ENCODE measurements around the gene RALGPS1. TPM values are rescaled to one million over a fixed set of nuclear protein-coding genes. Genes with fewer than 3 reads are reported as not detected.
A peak's percentile ranks its signal among the peaks of the same experiment; 100 is the strongest.

RALGPS1 gene
- total RNA-seq, 1 experiment from 2014 or later: 18.6 TPM

GRCh38 chr9:126915281-126915816 is 767 bp downstream of the RALGPS1 start:
- no peak overlapping the region for H3K23ac ChIP-seq (ENCODE audit: insufficient read length, low read depth, low read length)
- no peaks in the 10 kb centered on the region for H3K9me3 ChIP-seq (ENCODE audit: control insufficient read depth, low read depth, low read length)
- no peaks in the 10 kb centered on the region for H3K79me2 ChIP-seq (ENCODE audit: insufficient read depth, low read length)
- Mint-ChIP-seq H3K27ac (no peak overlapping the region), H3K27me3 (ENCODE audit: low read depth) (peaks cover 35% of the 10 kb centered on the region), H3K36me3 (ENCODE audit: insufficient read depth in 1 of 3, low read depth in 3 of 3) (no peaks in the 10 kb centered on the region; a peak in 1 of 7 replicates), H3K4me1 (peaks cover 24 to 30% of the 10 kb centered on the region in 2 experiments), H3K4me3 (peak overlapping the region; percentile 68 to 86), H3K9me3 (no peaks in the 10 kb centered on the region)
- no peak overlapping the region for H3K27ac ChIP-seq (ENCODE audit: insufficient read length, low read depth, low read length)
- H3K14ac ChIP-seq (ENCODE audit: insufficient read depth, low read length): no peak overlapping the region; the same call in 1 of the 2 replicates
- no peak overlapping the region for H3K18ac ChIP-seq (ENCODE audit: insufficient read length, low read depth, low read length)
- H2BK15ac ChIP-seq (ENCODE audit: low read depth, low read length): no peak overlapping the region
- H2BK5ac ChIP-seq (ENCODE audit: insufficient read length, low read length): no peak overlapping the region
- H3K9ac ChIP-seq (ENCODE audit: extremely low read depth, insufficient read length, low read length): no peak overlapping the region
- H2BK120ac ChIP-seq (ENCODE audit: low read depth, low read length, poor library complexity, severe bottlenecking): no peak overlapping the region
- H4K20me1 ChIP-seq (ENCODE audit: control insufficient read depth, insufficient read depth, insufficient read length): no peaks in the 10 kb centered on the region
- no peak overlapping the region for H3K56ac ChIP-seq (ENCODE audit: insufficient read length, low read depth, low read length)
- peak overlapping the region; percentile 75 for H3K4me2 ChIP-seq (ENCODE audit: insufficient read depth, insufficient read length, low read length)
- H4K5ac ChIP-seq (ENCODE audit: insufficient read length, low read depth, low read length): no peak overlapping the region
- DNase-seq: peak; percentile 95
- no peak overlapping the region for H4K8ac ChIP-seq (replicated peaks; ENCODE audit: insufficient read length, low read depth, low read length)
- no peaks in the 10 kb centered on the region; the same call in 1 of the 2 replicates for H3K27me3 ChIP-seq (ENCODE audit: insufficient read depth, low read length)
- no CpG with 5 or more reads among the region's 43 CpGs for WGBS (ENCODE audit: extremely low coverage, insufficient read length, low lambda C conversion rate)
- no peak overlapping the region for H3K4ac ChIP-seq (ENCODE audit: low read depth, low read length)
- H3K4me1 ChIP-seq (ENCODE audit: insufficient read depth, low read length): peaks cover 9% of the 10 kb centered on the region
- no peak for TF ChIP-seq CTCF (conservative IDR thresholded peaks at IDR 0.05)
- no peak overlapping the region for H4K91ac ChIP-seq (ENCODE audit: insufficient read length, low read depth, low read length)
- H3T11ph ChIP-seq (ENCODE audit: low read length): no peak overlapping the region
- peaks cover 8% of the 10 kb centered on the region for H3K23me2 ChIP-seq (ENCODE audit: insufficient read length, low read depth, low read length, poor library complexity, severe bottlenecking)
- no peaks in the 10 kb centered on the region for H3K79me1 ChIP-seq (ENCODE audit: insufficient read depth, low read depth, low read length, poor library complexity, severe bottlenecking)
- no peak overlapping the region for H2BK20ac ChIP-seq (ENCODE audit: low read depth, low read length, poor library complexity, severe bottlenecking)
- H2BK12ac ChIP-seq (ENCODE audit: insufficient read length, low read depth, low read length): no peak overlapping the region
- H2AK5ac ChIP-seq (ENCODE audit: insufficient read length, low read length): no peak overlapping the region
- H2AFZ ChIP-seq (ENCODE audit: low read length): no peak overlapping the region

Measured in H9 (cell line).